NCI-H1048 (cell line): ENCODE data around the gene PCNX3.
A peak's percentile ranks its signal among the peaks of the same experiment; 100 is the strongest.

Source experiments
- DNase-seq: peaks from one replicate; lab custom pipeline; 2025; lab: John Stamatoyannopoulos, UW

Gene PCNX3

DNA sequence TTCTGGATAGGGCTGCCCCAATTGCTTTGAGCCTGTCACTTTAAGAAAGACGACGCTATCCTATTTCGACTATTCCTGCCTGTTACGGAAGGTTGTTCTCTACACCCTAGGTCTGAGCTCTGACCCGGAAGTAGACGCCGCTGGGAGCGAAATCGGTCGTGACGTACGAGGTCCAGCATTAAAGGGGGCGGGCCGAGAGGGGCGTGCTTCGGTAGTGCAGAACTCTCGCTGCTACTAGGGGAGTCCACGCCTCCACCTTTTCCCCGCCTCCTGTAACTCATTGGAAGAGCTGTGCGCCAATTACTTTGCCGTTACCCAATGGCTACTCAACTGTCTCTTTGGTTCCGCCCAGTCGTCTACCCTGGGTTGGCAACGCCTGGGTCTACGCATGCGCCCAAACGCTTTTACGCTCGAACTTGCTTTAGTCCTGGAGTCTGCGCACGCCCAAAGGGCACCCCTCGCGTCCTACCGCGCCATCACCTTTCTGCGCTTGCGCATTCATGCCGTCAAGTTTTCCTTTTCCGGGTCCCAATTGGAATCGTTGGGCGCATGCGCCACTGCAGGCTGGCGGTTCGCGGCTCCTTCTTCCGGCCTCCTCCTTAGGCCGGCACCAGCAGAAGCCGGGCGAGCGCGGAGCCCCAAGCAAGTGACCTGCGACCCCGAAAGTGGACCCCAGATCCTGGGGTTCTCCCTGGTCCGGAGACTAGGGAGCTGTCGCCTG lies at the start of gene PCNX3:
Gene PCNX3, plus strand, starts transcription at position 548 of the 721 bp plus-strand sequence. CDS start 536 bp downstream, outside the sequence.
- DNase-seq, result peak; percentile 100

DNA sequence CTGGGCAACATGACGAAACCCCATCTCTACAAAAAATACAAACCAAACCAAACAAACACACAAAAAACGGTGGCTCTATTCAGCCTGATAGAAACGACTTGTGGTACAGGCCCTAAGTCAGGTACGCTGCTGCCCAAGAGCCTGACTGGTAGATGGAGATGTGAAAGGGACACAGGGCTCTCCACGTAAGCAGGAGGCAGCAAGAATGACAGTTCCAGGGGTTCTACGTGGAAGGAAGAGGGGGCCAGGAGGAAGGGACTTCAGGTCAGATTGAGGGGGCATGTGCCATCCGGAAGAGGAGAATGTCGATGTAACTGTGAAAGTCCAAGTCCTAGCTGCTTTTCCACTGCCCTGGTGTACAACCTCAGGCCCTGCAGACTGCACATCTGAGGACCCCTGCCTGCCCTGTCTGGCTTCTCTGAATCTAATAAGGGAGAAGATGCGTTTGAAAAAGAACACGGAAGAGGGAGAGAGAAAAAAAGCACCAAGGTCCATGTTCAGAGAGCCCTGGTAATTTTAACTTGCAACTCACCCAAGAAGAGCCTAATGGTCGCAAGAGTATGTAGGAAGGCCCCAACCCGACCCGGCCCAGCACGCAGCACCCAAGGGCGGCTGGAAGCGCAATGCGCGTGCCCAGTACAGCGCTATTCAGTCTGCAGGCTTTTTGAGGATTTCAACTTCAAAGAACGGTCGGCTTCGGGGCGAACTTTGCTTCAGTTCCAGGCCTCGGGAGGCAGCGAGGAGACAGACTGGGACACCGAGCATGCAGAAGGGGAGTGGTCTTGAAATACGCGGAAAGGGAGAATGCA lies 46.2 kb upstream of the PCNX3 start:
- DNase-seq, result no peak

DNA sequence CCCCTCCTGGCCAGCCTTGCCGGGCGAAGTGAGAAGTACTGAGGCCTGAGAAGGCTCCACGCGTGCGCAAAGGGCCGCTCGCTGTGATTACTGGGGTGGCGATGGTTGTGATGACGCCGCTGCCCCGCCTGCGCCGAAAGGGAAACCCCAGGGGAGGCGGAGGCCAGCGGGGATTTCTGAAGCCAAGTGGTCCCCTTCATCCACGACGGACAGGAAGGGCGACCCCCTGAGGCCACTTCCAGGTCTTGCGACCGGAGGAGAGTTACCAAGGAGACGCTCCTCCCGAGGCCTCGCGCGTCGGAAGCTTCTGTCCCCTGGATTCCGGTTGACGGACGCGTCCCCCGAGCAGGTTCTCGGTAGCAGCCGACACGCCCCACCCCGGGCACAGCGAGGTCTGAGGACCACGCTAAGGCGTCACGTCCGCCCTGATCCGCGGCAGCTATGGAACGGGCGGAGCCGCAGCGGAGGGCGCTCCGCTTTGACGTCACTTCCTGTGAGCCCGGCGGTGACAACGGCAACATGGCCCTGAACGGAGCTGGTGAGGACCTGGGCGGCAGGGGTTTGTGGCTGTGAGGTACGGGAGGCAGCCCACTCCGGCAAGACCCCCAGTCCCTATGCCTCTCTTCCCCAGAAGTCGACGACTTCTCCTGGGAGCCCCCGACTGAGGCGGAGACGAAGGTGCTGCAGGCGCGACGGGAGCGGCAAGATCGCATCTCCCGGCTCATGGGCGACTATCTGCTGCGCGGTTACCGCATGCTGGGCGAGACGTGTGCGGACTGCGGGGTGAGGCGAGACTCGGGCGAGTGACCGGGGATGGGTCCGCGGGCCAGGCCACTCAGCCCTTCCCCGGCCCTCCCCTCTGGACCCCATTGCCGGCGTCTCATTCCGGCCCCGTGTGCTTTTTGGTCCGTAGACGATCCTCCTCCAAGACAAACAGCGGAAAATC lies 45.3 kb upstream of the PCNX3 start, which contains the start of gene ZNRD2:
Gene ZNRD2, plus strand, starts transcription at position 505 of the 946 bp plus-strand sequence. Its CDS starts 15 bp downstream, at position 520.
- peak; percentile 96 for DNase-seq

DNA sequence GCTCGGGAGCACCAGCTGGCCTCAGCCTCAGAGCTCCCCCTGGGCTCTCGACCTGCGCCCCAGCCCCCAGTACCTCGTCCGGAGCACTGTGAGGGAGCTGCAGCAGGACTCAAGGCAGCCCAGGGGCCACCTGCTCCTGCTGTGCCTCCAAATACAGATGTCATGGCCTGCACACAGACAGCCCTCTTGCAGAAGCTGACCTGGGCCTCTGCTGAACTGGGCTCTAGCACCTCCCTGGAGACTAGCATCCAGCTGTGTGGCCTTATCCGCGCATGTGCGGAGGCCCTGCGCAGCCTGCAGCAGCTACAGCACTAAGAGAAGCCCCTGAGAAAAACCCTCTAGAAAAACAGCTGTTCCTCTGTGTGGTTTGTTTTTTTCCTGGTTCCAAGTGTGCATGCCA lies 44.2 kb upstream of the PCNX3 start:
- no peak for DNase-seq

DNA sequence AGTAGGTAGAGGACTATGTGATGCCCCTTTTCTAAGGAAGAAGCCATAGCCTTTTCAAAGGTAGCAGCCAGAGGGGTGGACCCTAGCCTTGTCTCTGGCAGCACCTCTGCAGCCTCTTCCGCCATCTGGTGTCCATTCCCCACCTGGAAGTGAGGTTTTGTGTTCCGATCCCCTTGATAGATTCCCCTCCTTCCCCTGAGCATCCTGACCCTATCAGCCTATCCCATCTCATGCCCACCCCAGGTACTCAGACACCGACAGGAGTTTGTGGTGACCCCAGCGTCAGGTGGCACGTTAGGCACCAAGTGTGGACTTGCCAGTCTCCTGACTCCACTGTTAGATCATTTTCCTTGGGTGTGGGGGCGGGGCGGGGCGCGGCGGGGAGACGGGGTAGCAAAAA lies 43.6 kb upstream of the PCNX3 start:
- no peak for DNase-seq

DNA sequence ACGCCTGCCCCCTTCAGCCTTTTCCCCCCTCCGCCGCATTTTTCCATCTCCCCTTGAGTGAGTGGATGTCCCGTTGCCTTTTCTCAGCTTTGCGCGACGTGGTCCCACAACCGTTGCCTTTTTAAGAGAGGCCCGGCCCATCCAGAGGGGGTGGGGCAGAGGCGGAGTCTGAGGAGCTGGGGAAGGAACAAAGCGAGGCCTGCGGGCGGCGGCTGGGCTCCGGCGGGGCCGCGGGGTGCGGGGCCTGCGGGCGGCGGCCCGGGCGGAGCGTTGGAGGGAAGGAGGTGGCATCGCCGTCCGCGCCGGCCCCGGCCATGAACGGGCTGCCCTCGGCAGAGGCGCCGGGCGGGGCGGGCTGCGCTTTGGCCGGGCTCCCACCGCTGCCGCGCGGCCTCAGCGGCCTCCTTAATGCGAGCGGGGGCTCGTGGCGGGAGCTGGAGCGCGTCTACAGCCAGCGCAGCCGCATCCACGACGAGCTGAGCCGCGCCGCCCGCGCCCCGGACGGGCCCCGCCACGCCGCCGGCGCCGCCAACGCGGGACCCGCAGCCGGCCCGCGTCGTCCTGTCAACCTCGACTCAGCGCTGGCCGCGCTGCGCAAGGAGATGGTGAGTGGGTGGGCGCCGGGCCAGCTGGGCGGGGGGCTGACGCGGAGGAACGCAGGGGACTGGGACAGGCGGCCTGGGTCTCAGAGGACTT lies 43.1 kb upstream of the PCNX3 start, which contains the start of gene FAM89B:
Gene FAM89B, plus strand, starts transcription at position 183 of the 696 bp plus-strand sequence. Its CDS starts 132 bp downstream, at position 315.
- DNase-seq, result peak; percentile 80

DNA sequence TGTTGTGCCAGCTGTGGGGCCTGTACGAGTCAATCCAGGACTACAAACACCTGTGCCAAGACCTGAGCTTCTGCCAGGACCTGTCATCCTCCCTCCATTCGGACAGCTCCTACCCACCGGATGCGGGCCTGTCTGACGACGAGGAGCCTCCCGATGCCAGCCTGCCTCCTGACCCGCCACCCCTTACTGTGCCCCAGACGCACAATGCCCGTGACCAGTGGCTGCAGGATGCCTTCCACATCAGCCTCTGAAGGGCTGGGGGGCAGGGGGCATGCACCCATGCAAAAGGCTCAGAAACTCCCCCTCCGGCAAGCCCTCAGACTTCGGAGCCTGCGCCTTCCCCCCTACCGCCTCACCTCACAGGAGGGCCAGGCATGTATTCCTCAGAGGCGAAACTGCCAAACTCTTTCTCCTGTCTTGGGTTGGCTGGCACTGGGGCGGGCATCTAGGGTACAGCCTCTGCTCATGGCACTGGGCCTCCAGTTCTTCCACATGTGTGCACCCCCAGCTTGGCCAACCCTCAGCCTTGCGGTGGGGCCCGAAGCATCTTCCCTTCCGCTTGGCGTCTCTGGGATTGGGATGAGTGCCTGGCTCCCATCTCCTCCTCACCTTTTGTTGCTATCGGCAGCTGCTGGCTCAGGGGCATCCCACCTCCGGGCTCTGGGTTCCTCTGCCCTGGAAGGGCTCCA lies 42.0 kb upstream of the PCNX3 start:
- DNase-seq, result no peak

DNA sequence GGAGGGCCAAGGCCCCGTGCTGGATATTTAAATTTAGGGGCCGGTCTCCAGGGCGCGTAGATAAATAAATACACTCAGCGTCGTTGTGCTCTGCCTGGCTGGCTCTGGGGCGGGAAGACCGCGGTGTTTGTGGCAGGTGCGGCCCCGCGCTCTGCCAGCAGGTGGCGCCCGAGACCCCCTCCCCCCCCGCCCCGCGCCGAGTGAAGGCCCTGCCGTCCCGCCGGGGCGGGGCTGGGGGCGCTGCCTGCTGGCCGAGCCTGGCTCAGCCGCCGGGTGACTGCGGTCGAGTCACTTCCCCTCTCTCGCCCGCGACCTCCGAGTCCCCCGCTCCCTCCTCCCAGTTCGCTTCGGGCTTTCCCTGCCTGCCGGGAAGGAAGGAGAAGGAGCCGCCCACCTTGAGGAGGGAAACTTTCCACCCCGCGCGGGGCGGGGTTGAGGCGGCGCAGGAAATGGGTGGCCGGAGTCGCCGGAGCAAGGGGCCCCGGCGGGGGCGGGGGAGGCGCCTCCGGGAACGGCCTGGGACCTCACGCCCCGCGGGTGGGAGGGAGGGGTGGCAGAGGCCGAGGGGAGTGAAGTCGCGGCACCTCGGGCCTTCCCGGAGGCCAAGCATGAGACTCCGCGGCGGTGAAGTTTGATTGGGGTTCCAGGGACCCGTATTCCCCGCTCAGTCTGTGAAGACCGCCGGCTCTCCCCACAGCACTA lies 41.3 kb upstream of the PCNX3 start:
- DNase-seq, result peak; percentile 52

DNA sequence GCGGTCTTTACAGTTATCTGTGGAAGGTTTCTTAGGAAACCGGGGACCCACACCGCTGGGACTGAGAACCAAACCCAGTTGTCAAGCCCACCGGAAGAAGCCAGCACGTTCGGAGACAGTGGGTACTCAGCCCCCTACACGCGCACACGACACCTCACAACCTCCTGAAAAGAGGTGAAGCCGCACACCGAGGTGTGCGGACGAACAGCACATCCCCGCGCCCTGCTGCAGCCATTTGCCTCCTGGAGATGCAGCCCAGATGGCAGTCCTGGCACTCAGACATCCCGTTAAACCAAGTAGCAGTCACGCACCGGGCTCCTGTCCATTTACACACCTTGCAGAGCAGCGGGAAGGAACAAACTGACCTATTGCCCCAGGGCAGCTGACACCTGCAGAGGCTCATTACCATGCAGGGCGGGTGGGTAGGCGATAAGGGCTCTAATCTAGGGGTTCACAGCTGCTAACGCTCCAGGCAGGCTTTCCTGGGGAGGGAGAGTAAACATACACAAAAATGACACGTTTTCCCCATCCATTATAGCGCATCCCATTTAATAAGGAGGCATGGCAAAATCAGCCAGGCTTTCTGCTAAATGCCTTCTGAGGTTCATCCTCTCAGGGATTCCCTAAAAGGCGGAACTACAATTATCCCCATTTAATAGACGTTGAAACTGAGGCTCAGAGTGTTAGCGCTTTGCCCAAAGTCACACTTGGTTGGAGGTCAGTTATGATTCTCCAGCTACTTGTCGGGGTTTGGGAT lies 40.6 kb upstream of the PCNX3 start:
- no peak for DNase-seq

DNA sequence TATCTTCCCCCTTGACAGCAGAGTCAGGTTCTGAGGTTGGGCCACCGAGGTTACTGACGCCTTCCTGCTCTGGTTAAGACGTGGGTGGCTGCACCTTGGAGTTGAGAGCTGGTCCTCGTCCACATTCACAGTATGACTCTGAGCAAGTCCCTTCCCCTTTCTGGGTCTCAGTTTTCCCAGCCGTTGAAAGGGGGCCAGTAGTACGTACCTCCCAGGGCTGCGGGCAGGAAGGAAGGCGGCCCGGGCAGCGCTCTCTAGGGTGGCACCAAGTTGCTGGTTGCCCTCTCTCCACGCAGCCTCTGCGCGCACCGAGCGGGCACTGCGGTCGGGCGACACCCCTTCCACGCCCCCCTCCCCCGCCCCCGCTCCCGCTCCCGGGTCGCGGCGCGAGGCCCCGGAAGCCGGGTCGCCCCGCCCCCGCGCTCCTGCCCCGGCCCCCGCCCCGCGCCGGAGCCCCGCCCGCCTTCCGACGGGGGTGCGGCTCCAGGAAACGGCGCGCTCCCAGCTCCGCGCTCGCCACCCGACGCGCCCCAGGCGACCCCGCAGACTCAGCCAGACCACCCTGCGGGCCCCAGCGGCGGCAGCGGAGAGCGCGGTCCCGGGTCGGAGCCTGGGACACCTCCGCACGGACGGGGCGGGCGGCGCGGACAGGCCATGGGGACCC lies 39.9 kb upstream of the PCNX3 start, which contains the start of gene EHBP1L1:
Gene EHBP1L1, plus strand, starts transcription at position 486 of the 664 bp plus-strand sequence. CDS start 250 bp downstream, outside the sequence.
- DNase-seq, result peak; percentile 45

DNA sequence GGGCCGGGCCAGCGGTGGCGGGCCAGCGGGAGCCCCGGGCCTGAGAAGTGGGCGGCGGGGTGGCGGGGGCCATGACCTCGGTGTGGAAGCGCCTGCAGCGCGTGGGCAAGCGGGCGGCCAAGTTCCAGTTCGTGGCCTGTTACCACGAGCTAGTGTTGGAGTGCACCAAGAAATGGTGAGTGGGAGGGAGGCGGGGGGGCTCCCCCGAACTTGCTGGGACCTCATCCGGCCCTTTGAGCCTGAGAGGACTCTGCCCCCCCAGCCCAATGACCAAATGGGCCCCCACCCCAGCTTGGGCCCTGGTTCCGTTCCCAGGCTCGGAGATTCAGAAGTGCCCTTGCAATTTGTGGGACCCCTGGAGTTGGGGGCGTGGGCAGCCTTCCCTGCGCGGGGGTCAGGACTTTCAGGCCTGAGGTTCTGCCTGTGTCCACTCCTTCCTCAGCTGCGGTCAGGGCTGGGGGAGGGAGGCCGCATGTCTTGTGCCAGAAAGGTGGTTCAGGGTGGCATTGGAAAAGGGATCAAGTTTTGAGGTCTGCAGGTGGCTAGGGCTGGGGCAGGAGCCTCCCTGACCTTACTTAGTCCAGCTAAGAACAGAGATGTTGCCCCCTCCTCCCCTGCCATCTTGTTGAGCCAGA lies 39.2 kb upstream of the PCNX3 start:
- DNase-seq, result no peak

DNA sequence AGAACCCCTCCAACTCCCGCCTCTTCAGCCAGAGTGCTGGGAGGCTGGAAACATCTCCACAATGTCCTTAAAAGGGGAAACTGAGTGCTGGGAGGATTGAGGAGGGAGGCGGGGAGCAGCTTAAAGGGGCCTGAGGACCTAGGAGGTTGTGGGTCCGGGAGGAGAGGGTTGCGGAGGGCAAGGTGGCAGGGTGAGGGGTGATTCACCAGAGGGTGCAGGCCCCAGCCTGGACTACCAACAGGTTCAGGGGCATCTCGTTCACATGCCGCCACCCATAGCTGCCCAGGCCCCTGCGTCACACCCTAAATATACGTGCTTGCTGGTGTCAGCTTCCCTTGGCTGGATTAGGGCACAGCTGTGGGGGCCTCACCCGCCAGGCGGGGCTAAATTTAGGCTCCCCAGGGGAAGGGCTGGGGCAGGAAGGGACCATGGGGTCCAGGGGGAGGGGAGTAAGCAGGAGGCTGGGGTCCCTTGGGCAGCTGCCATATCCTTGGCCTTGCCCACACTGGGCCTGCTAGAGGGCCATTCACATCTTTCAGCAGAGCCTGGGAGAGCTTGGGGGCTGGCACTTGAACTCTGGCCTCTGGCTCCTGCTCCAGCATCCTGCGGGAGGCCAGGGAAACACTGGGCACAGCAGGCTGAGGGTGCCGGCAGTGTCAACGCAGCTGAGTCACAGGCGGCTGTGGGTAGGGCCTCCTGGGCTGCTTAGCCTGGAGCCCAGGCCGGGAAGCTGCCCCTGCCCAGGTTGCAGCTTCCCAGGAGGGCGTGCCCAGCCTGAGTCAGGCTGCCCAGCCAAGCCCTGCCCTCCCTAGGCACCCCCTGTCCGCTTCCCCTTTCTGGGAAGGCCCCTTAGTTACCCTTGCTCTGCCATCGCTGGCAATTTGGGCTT lies 38.5 kb upstream of the PCNX3 start:
- no peak for DNase-seq

DNA sequence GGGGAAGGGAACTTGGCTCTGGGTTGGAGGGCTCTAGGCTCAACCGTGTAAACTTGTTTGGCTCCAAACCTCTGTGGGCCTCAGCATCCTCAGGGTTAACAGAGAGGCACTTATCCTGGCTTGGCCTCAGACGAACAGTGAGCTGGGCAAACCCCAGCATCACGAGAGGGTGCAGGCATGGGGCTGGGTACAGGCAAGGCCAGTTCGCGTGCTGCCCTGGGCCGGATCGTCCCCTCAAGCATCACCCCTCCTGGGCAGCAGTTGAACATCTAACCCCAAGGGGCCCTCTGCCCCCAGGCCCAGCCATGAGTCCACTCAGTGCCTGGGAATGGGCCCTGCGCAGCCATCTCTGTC lies 37.8 kb upstream of the PCNX3 start:
- DNase-seq, result no peak

DNA sequence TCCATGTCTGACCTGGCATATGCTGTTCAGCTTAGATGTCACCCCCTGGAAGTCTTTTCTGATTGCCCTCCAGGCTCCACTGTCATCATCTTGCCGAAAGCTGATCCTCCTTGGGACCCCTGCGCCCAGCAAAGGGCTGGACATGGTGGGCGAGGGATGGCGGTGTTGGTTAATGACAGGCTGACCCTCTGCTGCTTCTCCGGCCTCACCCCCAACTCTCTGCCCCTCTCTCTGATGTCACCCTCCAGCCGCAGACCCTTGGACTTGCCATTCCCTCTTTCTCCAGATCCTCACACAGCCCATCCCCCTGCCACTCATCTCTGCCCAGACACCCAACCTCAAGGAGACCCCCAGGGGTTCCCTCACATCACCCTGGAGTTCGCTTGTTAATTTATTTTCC lies 37.4 kb upstream of the PCNX3 start:
- DNase-seq, result no peak

DNA sequence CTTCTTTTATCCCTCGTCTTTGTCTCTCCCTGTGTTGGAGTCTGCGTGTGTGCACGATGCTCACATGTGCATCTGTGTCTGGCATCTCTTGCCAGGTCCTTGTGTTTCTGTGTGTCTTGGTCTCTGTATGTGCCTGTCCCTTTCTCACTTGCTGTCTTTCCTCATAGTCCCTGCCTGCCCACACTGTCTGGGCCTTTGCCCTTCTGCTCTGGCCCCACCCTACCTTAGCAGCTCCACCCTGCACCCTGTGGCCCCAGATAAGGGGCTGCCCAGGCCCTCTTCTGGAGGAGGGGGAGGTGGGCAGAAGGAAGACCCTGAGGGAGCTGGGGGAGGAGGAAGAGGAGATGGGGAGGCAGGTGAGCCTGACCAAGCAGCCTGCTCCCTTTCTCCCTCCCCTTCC lies 36.9 kb upstream of the PCNX3 start:
- DNase-seq, result no peak

DNA sequence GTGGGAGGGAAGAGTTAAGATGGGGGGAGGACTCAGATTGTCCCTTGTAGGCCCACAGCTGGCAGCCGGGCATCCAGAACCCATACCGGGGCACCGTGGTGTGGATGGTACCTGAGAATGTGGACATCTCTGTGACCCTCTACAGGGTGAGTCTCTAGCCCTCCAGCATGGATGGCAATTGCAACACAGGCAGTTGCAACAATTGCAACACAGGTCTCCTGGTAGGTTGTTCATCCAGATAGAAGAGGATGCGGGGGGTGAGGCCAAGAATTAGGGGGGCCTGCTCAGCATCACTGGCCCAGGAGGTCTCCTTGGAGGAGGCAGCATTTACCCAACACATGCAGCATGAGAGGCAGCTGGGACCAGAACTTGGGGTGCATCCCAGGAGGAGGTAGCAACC lies 36.3 kb upstream of the PCNX3 start:
- DNase-seq, result no peak

DNA sequence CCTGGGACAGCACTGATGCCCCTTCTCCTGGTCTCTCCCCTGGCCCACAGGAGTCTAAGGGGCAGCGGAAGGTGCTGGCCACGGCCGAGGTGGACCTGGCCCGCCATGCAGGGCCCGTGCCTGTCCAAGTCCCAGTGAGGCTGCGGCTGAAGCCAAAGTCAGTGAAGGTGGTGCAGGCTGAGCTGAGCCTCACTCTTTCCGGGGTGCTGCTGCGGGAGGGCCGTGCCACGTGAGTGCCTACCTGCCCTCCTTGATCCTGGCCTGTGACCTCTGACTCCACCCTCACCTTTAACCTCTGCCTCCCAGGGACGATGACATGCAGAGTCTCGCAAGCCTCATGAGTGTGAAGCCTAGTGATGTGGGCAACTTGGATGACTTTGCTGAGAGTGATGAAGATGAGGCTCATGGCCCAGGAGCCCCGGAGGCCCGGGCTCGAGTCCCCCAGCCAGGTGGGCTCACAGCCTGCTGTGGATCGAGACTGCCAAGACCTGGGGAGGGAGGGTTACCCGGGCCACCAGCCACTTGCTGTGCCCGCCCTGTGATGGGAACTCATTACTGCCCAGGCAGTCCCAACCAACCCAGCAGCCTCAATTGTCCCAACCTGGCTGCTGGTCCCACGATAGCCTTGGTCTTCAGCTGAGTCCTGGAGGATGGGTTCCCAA lies 35.4 kb upstream of the PCNX3 start:
- DNase-seq, result no peak
